SK-N-SH treated with all-trans-retinoic acid at 6 μM for 48 hours (cell line): ENCODE data around the gene APOBEC3C.
"Not testable (repeated sequence)": the region's sequence is repeated elsewhere in the genome, so short reads cannot be mapped to it uniquely, and the experiment has no call there.

Source experiments
- ZFP30 ChIP-seq: fragments of 450-650 bp; formaldehyde crosslinking; IDR thresholded peaks from 2 replicates; pipeline ENCODE4 v1.5.0; 2022; ENCODE audit warnings: mild to moderate bottlenecking, moderate library complexity
- ZNF565 ChIP-seq: fragments of 450-650 bp; formaldehyde crosslinking; conservative IDR thresholded peaks from 2 replicates; pipeline ENCODE4 v1.5.0; 2020; ENCODE audit warnings: low read depth, mild to moderate bottlenecking, moderate library complexity
- ZNF8 ChIP-seq: fragments of 450-650 bp; formaldehyde crosslinking; IDR thresholded peaks from 2 replicates; pipeline ENCODE4 v1.5.0; 2020; ENCODE audit warnings: mild to moderate bottlenecking, moderate library complexity
- TF ChIP-seq, protein P1 (sequence below): fragments of 250-450 bp; sonication (Bioruptor Pico); IDR thresholded peaks from 2 replicates; pipeline ENCODE4 v1.5.1; 2020; ENCODE audit warnings: low read depth, mild to moderate bottlenecking, moderate library complexity
- TF ChIP-seq, protein P2 (sequence below): fragments of 250-450 bp; sonication (Bioruptor Pico); IDR thresholded peaks from 2 replicates; pipeline ENCODE4 v1.8.0; 2020; ENCODE audit warnings: mild to moderate bottlenecking, moderate library complexity, borderline replicate concordance
- TF ChIP-seq, protein P3 (sequence below): fragments of 250-450 bp; sonication (Bioruptor Pico); IDR thresholded peaks from 2 replicates; pipeline ENCODE4 v1.5.1; 2021; ENCODE audit warnings: mild to moderate bottlenecking, moderate library complexity

DNA sequence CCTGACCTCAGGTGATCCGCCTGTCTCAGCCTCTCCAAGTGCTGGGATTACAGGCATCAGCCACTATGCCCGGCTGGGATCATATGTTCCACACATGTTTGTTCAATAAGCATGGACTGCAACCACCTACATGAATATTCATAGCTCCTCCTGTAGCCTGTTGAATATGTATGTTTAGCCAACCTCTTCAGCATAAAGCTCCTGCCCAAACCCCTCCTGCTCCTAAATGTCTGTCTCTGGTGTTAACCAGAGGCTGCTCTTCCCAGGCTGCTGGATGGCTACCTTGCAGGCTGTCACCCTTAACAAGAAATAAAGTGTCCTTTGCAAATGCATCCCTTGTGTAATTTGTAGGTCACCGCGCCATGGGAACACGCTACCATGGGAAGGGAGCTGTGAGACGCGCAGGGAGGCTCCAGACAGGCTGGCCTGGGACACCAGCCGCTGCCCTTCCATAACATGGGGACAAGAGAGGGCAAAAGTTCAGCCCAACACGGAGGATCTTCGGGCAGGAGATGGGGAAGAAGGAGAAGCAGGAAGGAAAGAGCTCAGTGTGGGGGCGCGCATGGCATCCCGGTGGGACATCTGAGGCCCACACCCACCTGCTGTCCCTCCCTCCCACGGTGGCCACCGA is 6.1 kb downstream of the APOBEC3C start:
- TF ChIP-seq ZFP30, ZNF8, ZNF565 (CRISPR knock-in tag): not testable (repeated sequence)
- TF ChIP-seq, protein P1, sequence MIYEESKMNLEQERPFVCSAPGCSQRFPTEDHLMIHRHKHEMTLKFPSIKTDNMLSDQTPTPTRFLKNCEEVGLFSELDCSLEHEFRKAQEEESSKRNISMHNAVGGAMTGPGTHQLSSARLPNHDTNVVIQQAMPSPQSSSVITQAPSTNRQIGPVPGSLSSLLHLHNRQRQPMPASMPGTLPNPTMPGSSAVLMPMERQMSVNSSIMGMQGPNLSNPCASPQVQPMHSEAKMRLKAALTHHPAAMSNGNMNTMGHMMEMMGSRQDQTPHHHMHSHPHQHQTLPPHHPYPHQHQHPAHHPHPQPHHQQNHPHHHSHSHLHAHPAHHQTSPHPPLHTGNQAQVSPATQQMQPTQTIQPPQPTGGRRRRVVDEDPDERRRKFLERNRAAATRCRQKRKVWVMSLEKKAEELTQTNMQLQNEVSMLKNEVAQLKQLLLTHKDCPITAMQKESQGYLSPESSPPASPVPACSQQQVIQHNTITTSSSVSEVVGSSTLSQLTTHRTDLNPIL, result not testable (repeated sequence)
- TF ChIP-seq, protein P2, sequence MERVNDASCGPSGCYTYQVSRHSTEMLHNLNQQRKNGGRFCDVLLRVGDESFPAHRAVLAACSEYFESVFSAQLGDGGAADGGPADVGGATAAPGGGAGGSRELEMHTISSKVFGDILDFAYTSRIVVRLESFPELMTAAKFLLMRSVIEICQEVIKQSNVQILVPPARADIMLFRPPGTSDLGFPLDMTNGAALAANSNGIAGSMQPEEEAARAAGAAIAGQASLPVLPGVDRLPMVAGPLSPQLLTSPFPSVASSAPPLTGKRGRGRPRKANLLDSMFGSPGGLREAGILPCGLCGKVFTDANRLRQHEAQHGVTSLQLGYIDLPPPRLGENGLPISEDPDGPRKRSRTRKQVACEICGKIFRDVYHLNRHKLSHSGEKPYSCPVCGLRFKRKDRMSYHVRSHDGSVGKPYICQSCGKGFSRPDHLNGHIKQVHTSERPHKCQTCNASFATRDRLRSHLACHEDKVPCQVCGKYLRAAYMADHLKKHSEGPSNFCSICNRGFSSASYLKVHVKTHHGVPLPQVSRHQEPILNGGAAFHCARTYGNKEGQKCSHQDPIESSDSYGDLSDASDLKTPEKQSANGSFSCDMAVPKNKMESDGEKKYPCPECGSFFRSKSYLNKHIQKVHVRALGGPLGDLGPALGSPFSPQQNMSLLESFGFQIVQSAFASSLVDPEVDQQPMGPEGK, result not testable (repeated sequence)
- TF ChIP-seq, protein P3, sequence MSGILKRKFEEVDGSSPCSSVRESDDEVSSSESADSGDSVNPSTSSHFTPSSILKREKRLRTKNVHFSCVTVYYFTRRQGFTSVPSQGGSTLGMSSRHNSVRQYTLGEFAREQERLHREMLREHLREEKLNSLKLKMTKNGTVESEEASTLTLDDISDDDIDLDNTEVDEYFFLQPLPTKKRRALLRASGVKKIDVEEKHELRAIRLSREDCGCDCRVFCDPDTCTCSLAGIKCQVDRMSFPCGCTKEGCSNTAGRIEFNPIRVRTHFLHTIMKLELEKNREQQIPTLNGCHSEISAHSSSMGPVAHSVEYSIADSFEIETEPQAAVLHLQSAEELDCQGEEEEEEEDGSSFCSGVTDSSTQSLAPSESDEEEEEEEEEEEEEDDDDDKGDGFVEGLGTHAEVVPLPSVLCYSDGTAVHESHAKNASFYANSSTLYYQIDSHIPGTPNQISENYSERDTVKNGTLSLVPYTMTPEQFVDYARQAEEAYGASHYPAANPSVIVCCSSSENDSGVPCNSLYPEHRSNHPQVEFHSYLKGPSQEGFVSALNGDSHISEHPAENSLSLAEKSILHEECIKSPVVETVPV, result not testable (repeated sequence)
